GM12891 (cell line): ENCODE results near the gene MYO9B.

Experiments used
- POLR2A ChIP-seq: IDR thresholded peaks from 2 replicates; pipeline ENCODE4 v1.6.1; 2011; ENCODE audit warnings: low read depth, low read length, control low read depth
- POLR2AphosphoS5 ChIP-seq: IDR thresholded peaks from 2 replicates; pipeline ENCODE4 v1.6.1; 2011; ENCODE audit warnings: low read depth, low read length, control low read depth

DNA sequence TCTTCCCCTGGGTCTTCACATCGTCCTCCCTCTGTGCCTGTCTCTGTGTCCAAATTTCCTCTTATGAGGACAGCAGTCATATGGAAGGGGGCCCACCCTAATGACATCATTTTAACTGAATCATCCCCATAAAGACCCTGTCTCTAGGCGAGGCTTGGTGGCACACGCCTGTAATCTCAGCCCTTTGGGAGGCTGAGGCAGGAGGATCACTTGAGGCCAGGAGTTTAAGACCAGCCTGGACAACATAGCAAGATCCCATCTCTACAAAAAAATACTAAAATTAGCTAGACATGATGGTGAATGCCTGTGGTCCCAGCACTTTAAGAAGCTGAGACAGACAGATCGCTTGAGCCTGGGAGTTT, 4.8 kb downstream of the MYO9B start:
- TF ChIP-seq POLR2A (no peak), POLR2AphosphoS5 (no peak)
